ENCODE measurements around the gene KIRREL3.

KIRREL3 gene

GRCh38 chr11:126525702-126526101 lies 474.9 kb downstream of the KIRREL3 start:
- H3K27ac ChIP-seq, result no peak overlapping the region
- no peak for TF ChIP-seq CTCF (conservative IDR thresholded peaks at IDR 0.05)

GRCh38 chr11:126525216-126525615 lies 475.4 kb downstream of the KIRREL3 start:
- TF ChIP-seq CTCF (conservative IDR thresholded peaks at IDR 0.05), result no peak
- H3K27ac ChIP-seq, result no peak overlapping the region

- TF ChIP-seq CTCF (conservative IDR thresholded peaks at IDR 0.05), result no peak
Measured at GRCh38 chr11:126523441-126524205, 476.9 kb downstream of the KIRREL3 start.

GRCh38 chr11:126522606-126523005 lies 478.0 kb downstream of the KIRREL3 start:
- H3K27ac ChIP-seq, result no peak overlapping the region
- TF ChIP-seq CTCF (conservative IDR thresholded peaks at IDR 0.05), result no peak

More at GRCh38 chr11:126523441-126524205, 476.9 kb downstream of the KIRREL3 start:
- H3K27ac ChIP-seq, result no peak overlapping the region

GRCh38 chr11:126522152-126522551 lies 478.4 kb downstream of the KIRREL3 start:
- no peak for TF ChIP-seq CTCF (conservative IDR thresholded peaks at IDR 0.05)
- no peak overlapping the region for H3K27ac ChIP-seq

GRCh38 chr11:126521196-126521595 lies 479.4 kb downstream of the KIRREL3 start:
- no peak for TF ChIP-seq CTCF (conservative IDR thresholded peaks at IDR 0.05)
- H3K27ac ChIP-seq, result no peak overlapping the region

- no peak for TF ChIP-seq CTCF (conservative IDR thresholded peaks at IDR 0.05)
Measured at GRCh38 chr11:126519764-126520734, 480.5 kb downstream of the KIRREL3 start.

More at GRCh38 chr11:126519764-126520734, 480.5 kb downstream of the KIRREL3 start:
- H3K27ac ChIP-seq, result no peak overlapping the region
